Tibial nerve (tissue), 4 donors: ENCODE data around the gene WNT2. TPM values are rescaled to one million over a fixed set of nuclear protein-coding genes. Genes with fewer than 3 reads are reported as not detected.

ENCODE experiments used
- DNase-seq, 2 donors: peaks; one replicate each; pipeline ENCODE4 v3.0.0-alpha.2; 2019; ENCODE audit warnings: low spot score in 2 of 2
- H3K27ac ChIP-seq, 4 donors: fragments of 200-600 bp; sonication (generic) in 3 of 4; one replicate each; pipeline ENCODE4 v1.5.1; 2017 to 2019; ENCODE audit warnings: mild to moderate bottlenecking in 1 of 4
- H3K27me3 ChIP-seq, 2 donors: fragments of 200-600 bp; sonication (generic) in 1 of 2; one replicate each; pipeline versions ENCODE4 v1.5.1 to v1.6.0; 2017 to 2019
- H3K36me3 ChIP-seq, 3 donors: fragments of 200-600 bp; sonication (generic); one replicate each; pipeline ENCODE4 v1.5.1; 2018 to 2019
- H3K4me1 ChIP-seq, 4 donors: fragments of 200-600 bp; sonication (generic) in 3 of 4; one replicate each; pipeline ENCODE4 v1.5.1; 2017 to 2019
- H3K4me3 ChIP-seq, 4 donors: fragments of 200-600 bp; sonication (generic) in 3 of 4; one replicate each; pipeline ENCODE4 v1.5.1; 2017 to 2019; ENCODE audit warnings: mild to moderate bottlenecking in 1 of 4, moderate library complexity in 1 of 4
- H3K9me3 ChIP-seq, 4 donors: fragments of 200-600 bp; sonication (generic) in 3 of 4; one replicate each; pipeline ENCODE4 v1.5.1; 2017 to 2019
- EP300 ChIP-seq, 2 donors: sonication (generic); formaldehyde crosslinking; IDR thresholded peaks; one replicate each; pipeline ENCODE4 v1.6.1; 2017; ENCODE audit warnings: antibody characterized with exemption in 2 of 2, mild to moderate bottlenecking in 1 of 2
- POLR2A ChIP-seq, 2 donors: fragments of 450-650 bp; IDR thresholded peaks; one replicate each; pipeline ENCODE4 v1.6.1; 2017; ENCODE audit warnings: antibody characterized with exemption in 2 of 2, mild to moderate bottlenecking in 2 of 2, moderate library complexity in 2 of 2
- WGBS, 2 donors: methylation state at CpG; one replicate each; pipeline ENCODE4 v1.1.5; 2018; 5-methylcytosine and 5-hydroxymethylcytosine counted together
- small RNA-seq: library from RNA; depleted of rRNA; stranded (forward); fragments of <200 nt; gene quantifications from one replicate; pipeline ENCODE3, GENCODE V24; 2016
- total RNA-seq, 4 donors: library from RNA; depleted of rRNA; stranded (reverse); fragments of >200 nt; gene quantifications; one replicate each; pipeline ENCODE4 v1.1.0, GENCODE V29; 2016
- TF ChIP-seq, protein P1 (sequence below), 5 experiments: fragments of 200-600 bp in 3 of 5; fragments of 450-650 bp in 2 of 5; sonication (generic) in 3 of 5; IDR thresholded peaks; one replicate each; pipeline ENCODE4 v1.5.1; 2016 to 2019; ENCODE audit warnings: antibody characterized with exemption in 5 of 5, mild to moderate bottlenecking in 3 of 5, moderate library complexity in 2 of 5

Gene WNT2
- total RNA-seq, 4 donors from 2014 or later: 0.59 to 1.7 TPM; not detected in 2

DNA sequence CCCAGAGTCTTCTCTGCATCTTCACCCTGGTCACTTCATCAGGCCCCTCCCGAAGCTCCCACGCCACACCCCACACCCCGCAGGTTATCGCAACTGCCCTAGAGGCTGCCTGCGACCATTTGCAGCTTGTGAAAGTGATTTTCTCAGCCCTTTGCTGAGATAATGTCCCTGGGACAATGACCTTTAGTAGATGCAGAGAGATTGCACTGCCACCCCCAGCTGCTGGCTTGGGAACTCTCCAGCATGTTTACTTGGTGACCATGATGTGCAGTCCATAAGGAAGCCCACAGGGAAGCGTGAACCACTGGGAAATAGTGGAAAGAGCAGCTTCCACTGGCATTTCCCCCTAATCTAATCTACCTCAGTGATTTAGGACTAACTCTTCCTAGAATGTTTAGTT lies 97.3 kb downstream of the WNT2 start:
- H3K27me3 ChIP-seq: no peaks in the 10 kb centered on the region
- no peak overlapping the region for H3K4me3 ChIP-seq
- no peaks in the 10 kb centered on the region for H3K4me1 ChIP-seq
- no peak overlapping the region for H3K27ac ChIP-seq
- peaks cover 0 to 35% (median 0%) of the 10 kb centered on the region in 3 donors for H3K36me3 ChIP-seq
- DNase-seq: no peak
- no peaks in the 10 kb centered on the region for H3K9me3 ChIP-seq
- TF ChIP-seq, protein P1, sequence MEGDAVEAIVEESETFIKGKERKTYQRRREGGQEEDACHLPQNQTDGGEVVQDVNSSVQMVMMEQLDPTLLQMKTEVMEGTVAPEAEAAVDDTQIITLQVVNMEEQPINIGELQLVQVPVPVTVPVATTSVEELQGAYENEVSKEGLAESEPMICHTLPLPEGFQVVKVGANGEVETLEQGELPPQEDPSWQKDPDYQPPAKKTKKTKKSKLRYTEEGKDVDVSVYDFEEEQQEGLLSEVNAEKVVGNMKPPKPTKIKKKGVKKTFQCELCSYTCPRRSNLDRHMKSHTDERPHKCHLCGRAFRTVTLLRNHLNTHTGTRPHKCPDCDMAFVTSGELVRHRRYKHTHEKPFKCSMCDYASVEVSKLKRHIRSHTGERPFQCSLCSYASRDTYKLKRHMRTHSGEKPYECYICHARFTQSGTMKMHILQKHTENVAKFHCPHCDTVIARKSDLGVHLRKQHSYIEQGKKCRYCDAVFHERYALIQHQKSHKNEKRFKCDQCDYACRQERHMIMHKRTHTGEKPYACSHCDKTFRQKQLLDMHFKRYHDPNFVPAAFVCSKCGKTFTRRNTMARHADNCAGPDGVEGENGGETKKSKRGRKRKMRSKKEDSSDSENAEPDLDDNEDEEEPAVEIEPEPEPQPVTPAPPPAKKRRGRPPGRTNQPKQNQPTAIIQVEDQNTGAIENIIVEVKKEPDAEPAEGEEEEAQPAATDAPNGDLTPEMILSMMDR (IDR thresholded peaks at IDR 0.05): no peak
- TF ChIP-seq EP300 (IDR thresholded peaks at IDR 0.05) (no peak), POLR2A (IDR thresholded peaks at IDR 0.05) (no peak)
- 89% methylated on average over 6 of the region's 6 CpGs for WGBS, 2 donors

Small RNA genes within 50 kb of the gene (small RNA-seq; reads per million reads assigned to genes)
- not detected for gene MTCYBP6

Other genes with a start within 250 kb of the WNT2 start
- gene ASZ1, start 104.4 kb upstream of the WNT2 start, total RNA-seq: not detected
- gene CFTR, start 157.0 kb upstream of the WNT2 start, total RNA-seq: under 1 TPM in 1 of 4 donors, not detected in 3; under 0.01 TPM